GM12873 (cell line): ENCODE results near the gene SLC48A1.

ENCODE experiments used
- CTCF ChIP-seq: IDR thresholded peaks from 2 replicates; pipeline ENCODE4 v1.5.1; 2012; ENCODE audit warnings: low read depth, mild to moderate bottlenecking, moderate library complexity, low read length, control low read depth; ENCODE audit not compliant: insufficient read depth; ENCODE audit errors: missing control alignments

SLC48A1 gene

GRCh38 chr12:47793015-47793681 lies 20.1 kb downstream of the SLC48A1 start:
- no peak for TF ChIP-seq CTCF

GRCh38 chr12:47794679-47795078 lies 21.6 kb downstream of the SLC48A1 start:
- TF ChIP-seq CTCF: no peak

- no peak for TF ChIP-seq CTCF
These were observed 22.2 kb downstream of the SLC48A1 start for GRCh38 chr12:47795121-47795813.

- TF ChIP-seq CTCF: no peak
These were observed 22.9 kb downstream of the SLC48A1 start for GRCh38 chr12:47795814-47796411.

- TF ChIP-seq CTCF: peak; percentile 74
These were observed 24.4 kb downstream of the SLC48A1 start for GRCh38 chr12:47797441-47797840.

- no peak for TF ChIP-seq CTCF
These were observed 25.4 kb downstream of the SLC48A1 start for GRCh38 chr12:47798382-47798948.

- TF ChIP-seq CTCF: no peak
These were observed 26.4 kb downstream of the SLC48A1 start for GRCh38 chr12:47799357-47799955.
